GM11168 (cell line): ENCODE data around the gene TAS2R13.

Source experiments
- in situ Hi-C: fragments of 300-500 bp; cut with MboI; formaldehyde crosslinking; loops from one replicate; pipeline ENCODE4 v1.12.0; 2022; ENCODE audit warnings: low sequenced_read_pairs; ENCODE audit not compliant: unreplicated experiment

The TAS2R13 gene

DNA sequence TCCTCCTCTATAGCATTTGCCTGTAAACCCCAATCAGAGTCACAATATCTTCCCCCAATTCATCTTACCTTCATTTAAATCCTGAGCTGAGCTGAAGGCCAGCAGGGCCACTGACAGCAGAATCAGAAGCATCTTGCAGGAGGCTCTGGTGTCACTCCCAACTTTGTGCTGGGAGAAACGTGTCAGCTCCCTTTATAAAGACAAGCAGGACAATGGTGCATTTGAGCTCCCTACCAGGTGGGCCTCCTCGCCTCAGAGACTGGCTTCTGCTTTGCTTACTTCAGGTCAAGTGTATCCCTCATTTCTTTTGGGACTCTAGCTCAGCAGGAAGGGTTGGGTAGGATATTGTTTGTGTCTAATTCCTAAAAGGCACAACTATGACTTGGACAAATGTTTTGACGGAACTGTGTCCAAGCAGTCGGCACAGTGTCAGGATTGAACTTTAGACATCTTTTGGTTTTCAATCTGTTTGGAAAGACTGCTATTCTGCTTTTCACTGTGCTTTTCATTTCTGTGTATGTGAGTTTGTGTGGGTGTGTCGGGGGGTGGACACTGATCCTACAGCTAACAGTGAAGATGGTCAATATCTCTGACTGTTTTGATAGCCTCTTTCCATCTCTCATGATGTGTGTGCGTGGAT is 25.2 kb downstream of the TAS2R13 start, which contains the start of gene PRH1:
Gene PRH1 (minus strand): TSS at position 170 of the 640 bp plus-strand sequence. CDS start 38 bp downstream, at position 132.
- in situ Hi-C loops: no loop called here

DNA sequence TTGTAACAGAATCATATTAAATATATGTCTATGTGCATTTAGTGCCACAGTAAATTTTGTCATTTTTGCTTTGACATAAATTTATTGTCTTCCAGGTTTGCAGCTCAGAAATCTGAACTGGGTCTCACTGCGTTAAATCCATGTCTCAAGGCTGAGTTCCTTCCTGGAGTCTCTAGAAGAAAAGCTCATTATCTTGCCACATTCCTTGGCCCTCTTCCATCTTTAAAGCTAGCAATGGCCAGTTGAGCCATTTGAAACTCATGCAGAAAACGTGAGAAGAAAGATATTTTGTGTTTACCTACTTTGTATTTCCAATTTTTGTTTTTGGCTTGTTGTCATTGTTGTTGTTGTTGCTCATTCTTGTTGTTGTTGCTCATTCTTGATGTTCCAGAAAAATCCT is 36.0 kb downstream of the TAS2R13 start:
- in situ Hi-C loops: no loop called here

DNA sequence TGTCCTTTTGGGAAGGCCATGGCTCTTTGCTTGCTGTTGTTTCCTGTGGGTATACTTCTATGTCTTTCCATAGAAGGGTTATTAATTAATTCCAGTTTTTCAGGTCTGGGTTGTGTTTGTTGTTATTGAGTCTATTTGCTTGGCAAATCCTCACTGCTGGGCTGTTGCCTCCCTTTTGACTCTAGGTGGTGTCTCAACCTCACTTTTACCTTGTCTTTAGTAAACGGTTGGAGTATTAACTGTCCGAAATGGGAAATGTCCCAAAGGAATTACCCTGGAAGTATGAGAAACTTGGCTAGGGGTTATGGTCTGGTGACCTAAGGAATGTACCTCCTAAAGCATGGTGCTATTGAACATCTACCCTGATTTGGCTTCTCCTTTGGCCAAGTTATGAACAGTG is 42.0 kb downstream of the TAS2R13 start:
- in situ Hi-C loops: no loop called here

DNA sequence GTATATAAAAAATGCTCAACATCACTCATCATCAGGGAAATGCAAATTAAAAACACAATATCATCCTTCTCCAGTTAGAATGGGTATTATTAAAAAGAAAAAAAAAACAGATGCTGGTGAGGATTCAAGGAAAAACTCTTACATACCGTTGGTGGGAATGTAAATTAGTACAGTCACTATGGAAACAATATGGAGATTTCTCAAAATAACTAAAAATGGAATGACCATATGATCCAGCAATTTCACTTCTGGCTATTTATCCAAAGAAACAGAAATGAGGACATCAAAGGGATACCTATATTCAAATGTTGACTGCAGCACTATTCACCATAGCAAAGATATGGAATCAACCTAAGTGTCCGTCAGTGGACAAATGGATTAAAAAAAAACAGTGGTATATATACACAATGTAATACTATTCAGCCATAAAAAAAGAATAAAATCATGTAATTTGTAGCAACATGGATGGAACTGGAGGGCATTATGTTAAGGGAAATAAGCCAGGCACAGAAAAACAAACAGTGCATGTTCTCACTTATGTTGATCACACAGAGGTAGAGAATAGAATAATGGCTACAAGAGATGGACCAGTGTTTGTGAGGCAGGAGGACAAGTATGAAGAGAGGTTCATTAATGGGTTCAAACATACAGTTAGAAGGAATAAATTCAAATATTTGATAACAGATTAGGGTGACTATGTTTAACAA is 45.7 kb downstream of the TAS2R13 start:
- in situ Hi-C loops: no loop called here

GRCh38 chr12:10861366-10861765 is 48.0 kb downstream of the TAS2R13 start:
- in situ Hi-C loops: no loop called here
